ACHN (cell line): ENCODE measurements around the gene GALNTL6.
A peak's percentile ranks its signal among the peaks of the same experiment; 100 is the strongest.
"Not testable (repeated sequence)": the region's sequence is repeated elsewhere in the genome, so short reads cannot be mapped to it uniquely, and the experiment has no call there.

ENCODE experiments used
- DNase-seq: peaks from one replicate; pipeline ENCODE4 v3.0.0-alpha.2; 2015
- in situ Hi-C: cut with HindIII; loops from 2 replicates; pipeline ENCODE4 v1.10.0; 2017; ENCODE audit warnings: low sequenced_read_pairs, low pct_ligation_motif_present, low pct_unique_long_range_greater_than_20kb

The GALNTL6 gene

GRCh38 chr4:172721659-172722058, 908.5 kb downstream of the GALNTL6 start:
- in situ Hi-C loops = no loop called here
- no peak for DNase-seq

DNA sequence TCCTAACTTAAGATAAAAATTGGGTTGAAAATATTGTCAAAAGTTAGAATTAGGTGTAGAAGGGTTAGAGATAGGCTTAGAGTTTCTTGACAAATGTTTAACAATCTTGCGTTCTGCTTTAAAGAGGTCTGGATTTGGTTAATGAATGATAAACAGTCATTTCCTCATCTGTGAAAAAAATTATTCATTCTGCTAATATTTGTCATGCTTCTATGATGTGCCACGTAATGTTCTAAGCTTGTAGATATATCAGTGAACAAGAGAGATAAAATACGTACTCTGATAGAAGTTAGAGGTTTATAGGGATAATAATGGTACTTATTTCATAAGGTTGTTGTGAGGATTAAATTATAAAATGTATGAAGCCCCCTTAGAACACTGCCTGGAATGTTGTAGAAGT, 912.4 kb downstream of the GALNTL6 start:
- in situ Hi-C loops = no loop called here

DNA sequence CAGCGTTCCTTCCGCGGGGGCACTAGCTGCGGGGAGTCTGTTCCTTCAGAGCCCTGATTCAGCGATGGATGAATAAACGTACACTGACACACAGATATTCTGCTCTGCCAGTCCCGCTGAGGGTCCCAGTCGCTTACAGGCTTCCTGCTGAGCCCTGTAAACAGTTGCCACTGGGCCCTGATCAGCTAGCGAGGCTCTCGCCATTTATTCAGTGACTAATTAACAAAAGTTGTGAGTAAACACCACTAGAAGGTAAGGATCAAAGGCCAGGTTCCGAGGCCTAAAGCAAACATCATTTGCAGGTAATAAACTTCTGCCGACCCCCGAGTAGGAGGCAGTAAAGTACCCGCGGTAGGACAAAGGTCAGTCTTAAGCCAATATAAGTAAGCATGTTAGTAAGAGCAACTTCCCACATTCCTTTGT, 912.8 kb downstream of the GALNTL6 start:
- DNase-seq = peak; percentile 40
- in situ Hi-C loops = no loop called here

More for the DNA sequence above, 912.4 kb downstream of the GALNTL6 start:
- DNase-seq = peak; percentile 77

DNA sequence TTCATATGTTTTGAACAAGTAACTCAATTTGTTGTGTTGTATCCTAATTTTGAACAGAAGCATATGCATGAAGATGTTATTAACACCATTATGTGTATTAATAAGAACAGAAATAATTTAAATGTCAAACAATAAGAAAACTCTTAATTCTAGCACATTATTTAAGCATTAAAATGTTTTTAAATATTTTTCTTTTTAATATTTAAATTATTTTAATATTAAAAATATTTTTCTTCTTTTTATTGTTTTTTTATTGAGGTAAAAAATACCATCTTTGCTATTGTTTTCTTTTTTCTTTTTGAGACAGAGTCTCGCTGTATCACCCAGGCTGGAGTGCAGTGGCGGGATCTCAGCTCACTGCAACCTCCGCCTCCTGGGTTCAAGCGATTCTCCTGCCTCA, 914.4 kb downstream of the GALNTL6 start:
- DNase-seq = no peak
- in situ Hi-C loops = no loop called here

- DNase-seq, in situ Hi-C loops: not testable (repeated sequence)
Measured at GRCh38 chr4:172733645-172734044, 920.4 kb downstream of the GALNTL6 start.

DNA sequence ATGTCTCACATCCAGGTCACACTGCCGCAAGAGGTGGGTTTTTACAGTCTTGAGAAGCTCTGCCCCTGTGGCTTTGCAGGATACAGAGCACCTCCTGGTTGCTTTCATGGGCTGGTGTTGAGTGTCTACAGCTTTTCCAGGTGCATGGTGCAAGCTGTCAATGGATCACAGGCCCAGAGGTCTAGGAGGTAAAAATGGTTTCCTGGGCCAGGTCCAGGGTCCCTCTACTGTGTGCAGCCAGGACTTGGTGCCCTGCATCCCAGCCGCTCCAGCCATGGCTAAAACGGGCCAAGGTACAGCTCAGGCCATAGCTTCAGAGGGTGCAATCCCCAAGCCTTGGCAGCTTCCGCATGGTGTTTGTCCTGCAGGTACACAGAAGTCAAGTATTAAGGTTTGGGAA, 921.4 kb downstream of the GALNTL6 start:
- DNase-seq = no peak
- in situ Hi-C loops = no loop called here

- in situ Hi-C loops = no loop called here
- DNase-seq = no peak
Measured at GRCh38 chr4:172736046-172736445, 922.8 kb downstream of the GALNTL6 start.

DNA sequence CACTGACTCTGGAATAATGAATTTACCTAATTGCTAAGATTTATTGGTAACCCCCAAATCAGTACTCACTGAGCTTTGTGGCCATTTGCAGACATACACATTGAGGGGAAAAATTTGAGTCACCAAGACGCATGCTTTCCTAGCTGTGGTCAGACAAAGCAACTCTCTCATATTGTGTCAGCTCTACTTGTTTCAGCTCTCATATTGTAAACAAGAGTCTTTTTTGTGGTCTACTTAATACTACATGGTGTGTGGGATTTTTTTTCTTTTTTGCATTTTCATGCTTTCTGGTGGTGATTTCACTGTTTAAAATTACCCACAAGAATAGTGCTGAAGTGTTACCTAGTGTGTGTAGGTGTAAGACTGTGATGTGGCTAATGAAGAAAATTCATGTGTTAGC, 927.2 kb downstream of the GALNTL6 start:
- no peak for DNase-seq
- in situ Hi-C loops = no loop called here

DNA sequence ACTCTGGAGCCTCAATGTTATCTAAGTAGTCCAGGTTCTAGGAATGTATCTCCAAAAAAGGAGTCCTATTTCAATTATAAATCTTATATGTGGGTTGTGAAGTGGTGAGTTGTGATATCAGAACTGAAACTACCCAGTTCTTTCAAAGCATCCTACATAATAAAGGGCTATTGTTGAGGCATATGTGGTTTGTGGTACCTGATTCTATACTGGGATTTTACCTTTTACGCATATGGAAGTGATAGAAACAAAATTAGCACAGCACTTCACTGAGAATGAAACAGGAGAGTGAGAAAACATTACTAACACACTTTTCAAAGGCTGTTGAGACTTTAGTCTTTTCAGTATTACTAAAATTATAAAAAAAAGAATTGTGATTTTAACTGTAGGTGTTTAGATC, 937.7 kb downstream of the GALNTL6 start:
- in situ Hi-C loops = no loop called here
- DNase-seq = no peak

DNA sequence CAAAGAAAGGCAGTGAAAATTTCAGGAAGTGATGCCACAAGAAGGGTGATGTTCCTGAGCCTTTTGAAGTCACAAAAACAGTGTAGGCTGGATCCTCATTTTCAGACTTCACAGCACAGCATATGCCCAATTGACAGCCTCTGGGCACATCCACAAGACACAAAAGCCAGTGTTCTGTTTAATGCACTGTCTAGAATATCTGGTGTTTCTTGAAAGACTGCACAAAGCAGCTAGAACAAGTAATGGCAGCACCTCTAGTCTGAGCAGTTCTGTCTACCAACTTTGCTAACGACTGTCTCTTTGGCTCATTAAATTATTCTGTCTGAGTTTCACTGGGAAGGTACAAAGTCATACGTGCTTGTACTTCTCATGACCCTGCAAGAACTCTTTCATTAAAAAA, 938.3 kb downstream of the GALNTL6 start:
- in situ Hi-C loops = no loop called here
- DNase-seq = no peak

GRCh38 chr4:172758586-172759340, 945.6 kb downstream of the GALNTL6 start:
- in situ Hi-C loops = no loop called here
- peak; percentile 2 for DNase-seq

- no peak for DNase-seq
- in situ Hi-C loops = no loop called here
Measured at GRCh38 chr4:172760512-172760911, 947.3 kb downstream of the GALNTL6 start.

DNA sequence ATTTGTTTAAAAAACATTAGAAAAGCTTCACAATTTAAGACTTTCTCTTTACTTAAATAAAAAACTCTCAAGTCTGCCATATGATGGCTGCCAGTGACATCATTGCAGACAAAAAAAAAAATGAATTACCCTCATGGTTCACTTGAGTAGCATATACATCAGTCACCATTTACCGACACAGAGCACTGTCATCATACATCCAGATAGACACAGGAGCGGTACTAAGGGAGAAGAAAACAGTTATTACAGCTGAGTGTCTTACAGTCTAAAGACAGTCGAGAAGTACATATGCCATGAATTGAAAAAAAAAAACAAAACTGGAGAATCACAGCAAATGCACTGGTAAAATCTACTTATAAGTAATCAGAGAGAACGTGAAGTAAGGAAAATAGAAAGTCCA, 949.7 kb downstream of the GALNTL6 start:
- in situ Hi-C loops = no loop called here
- no peak for DNase-seq

DNA sequence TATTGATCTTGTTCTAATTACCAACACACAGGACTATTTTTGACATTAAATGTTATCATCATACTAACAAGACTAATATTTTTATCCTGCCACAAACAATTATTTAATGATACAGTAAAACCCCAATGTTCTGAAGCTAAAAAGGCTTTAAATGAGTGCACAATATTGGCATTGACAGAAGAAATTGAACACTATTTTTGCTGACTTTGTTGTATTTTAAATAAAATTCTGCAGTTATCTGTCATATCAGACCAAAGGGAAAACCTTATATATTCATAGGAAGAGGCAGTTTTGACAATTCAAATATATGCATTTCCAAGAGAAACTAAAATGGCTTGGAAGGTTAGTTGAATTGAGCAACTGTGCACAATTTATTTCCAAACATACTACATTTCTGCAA, 957.6 kb downstream of the GALNTL6 start:
- in situ Hi-C loops = no loop called here
- no peak for DNase-seq

DNA sequence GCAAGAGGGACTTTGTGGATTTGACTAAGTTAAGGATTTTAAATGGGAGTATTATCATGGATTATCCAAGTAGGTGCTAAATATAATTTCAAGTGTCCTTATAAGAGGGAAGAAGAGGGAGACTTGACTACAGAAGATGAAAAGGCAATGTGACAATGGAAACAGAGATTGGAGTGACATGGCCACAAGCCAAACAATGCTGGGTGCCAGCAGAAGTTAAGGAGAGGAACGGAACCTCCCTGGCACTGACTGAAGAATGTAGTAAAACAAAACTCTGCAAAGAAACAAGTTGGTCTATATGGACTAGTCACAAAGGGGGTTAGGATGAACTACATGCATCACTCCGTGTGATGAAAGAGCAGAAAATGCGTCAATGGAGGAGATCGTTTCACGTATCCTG, 959.6 kb downstream of the GALNTL6 start:
- in situ Hi-C loops = no loop called here
- no peak for DNase-seq

DNA sequence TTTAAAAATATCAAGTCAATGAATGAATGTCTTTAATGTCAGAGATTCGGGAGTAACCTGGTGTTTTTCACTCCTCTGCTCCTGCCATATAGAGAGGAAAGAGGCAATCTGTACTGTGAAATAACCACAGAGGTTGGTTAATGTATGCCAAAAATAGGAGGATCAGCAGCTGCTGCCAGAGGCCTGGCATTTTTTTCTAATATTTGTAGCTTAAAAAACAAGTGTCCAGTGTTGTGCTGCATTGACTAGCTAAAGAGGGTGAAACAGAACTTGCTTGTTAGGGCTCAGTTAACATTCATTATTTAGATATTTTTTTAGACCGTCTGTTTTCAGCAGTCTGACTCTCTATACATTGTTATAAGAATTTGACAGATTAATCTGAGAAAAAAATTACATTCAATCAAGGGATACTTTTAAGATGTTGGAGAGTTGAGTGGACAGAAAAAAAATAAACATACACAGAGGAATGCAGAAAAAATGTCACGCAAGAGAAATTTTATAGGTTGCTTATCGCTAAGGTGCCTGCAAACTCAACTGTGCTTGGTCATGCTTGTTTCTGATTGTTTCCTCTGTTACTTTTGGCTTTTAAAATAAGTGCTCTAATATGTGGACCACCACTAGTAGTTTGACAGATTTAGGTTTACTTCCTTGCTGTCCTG, 963.1 kb downstream of the GALNTL6 start:
- no peak for DNase-seq
- in situ Hi-C loops = no loop called here

- DNase-seq = no peak
- in situ Hi-C loops = no loop called here
Measured at GRCh38 chr4:172777729-172778431, 964.7 kb downstream of the GALNTL6 start.

DNA sequence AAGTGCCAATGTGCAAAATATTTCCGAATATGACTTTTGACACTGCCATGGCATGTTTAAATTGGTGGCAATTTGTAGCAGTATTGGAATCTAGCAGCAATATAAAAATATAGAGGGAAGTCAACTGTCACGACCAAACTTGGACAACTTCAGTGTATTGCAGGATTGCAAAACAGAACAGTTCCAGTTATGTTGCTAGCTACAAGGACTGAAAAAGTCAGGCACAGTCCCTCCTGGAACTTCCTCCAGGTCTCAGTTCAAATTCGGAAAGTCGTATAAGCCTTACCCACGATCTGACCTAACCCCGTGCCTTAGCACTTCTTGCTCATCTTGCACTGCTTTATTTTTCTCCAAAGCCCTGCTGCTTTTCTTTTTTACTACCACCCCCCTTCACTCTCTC, 965.4 kb downstream of the GALNTL6 start:
- in situ Hi-C loops = no loop called here
- no peak for DNase-seq

DNA sequence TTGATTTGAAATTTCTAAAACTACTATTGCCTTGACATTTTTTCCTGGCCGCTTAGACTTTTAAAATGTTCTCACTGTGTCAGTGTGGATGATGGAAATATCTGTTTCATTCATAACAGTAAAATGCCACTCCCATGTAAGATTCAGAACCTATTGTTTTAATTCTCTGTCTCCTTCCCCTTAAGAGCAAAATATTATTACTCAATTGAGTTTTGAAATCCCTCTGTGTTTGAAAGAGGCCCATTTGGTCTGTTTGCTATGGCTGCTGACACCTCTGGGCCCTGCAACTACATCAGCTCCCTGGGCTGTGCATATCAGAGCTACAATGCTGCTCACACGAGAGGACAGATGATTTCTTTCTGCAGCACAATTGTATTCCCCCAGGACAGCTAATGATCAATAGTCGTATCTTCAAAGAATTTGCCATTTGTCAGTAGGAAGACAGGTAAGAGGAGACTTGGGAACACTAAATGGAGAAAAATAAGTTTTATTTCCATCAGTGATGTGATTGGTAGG, 967.4 kb downstream of the GALNTL6 start:
- no peak for DNase-seq
- in situ Hi-C loops = no loop called here
